Mucosa of rectum (tissue), 2 donors: ENCODE results near the gene LOXL1.
"Not testable (repeated sequence)": the region's sequence is repeated elsewhere in the genome, so short reads cannot be mapped to it uniquely, and the experiment has no call there.

Experiments
- H3K27ac ChIP-seq, 2 donors: one replicate each; pipeline ENCODE4 v1.7.0; 2013; ENCODE audit warnings: inconsistent platforms in 2 of 2, low read depth in 2 of 2, low read length in 2 of 2
- H3K27me3 ChIP-seq, 2 donors: one replicate each; pipeline ENCODE4 v1.7.0; 2013; ENCODE audit warnings: low read length in 2 of 2; ENCODE audit not compliant: control insufficient read depth in 2 of 2, insufficient read depth in 2 of 2
- H3K36me3 ChIP-seq, 2 donors: one replicate each; pipeline ENCODE4 v1.7.0; 2013; ENCODE audit warnings: low read length in 2 of 2; ENCODE audit not compliant: control insufficient read depth in 2 of 2, insufficient read depth in 2 of 2
- H3K4me1 ChIP-seq, 2 donors: one replicate each; pipeline ENCODE4 v1.7.0; 2013; ENCODE audit warnings: low read length in 2 of 2, mild to moderate bottlenecking in 1 of 2; ENCODE audit not compliant: control insufficient read depth in 2 of 2, insufficient read depth in 2 of 2
- H3K4me3 ChIP-seq, 2 donors: one replicate each; pipeline ENCODE4 v1.7.0; 2013; ENCODE audit warnings: low read length in 2 of 2
- H3K9ac ChIP-seq, 2 donors: one replicate each; pipeline ENCODE4 v1.7.0; 2013; ENCODE audit warnings: low read length in 2 of 2, low read depth in 1 of 2, mild to moderate bottlenecking in 1 of 2
- H3K9me3 ChIP-seq, 2 donors: one replicate each; pipeline ENCODE4 v1.7.0; 2013; ENCODE audit warnings: low read length in 2 of 2; ENCODE audit not compliant: control insufficient read depth in 2 of 2
- donor health status: healthy.
- donor health status: Normal muscosa, but diverticular disease.

Gene LOXL1

GRCh38 chr15:73975440-73976125, 49.3 kb downstream of the LOXL1 start:
- H3K27me3 ChIP-seq, H3K27ac ChIP-seq, H3K9me3 ChIP-seq, H3K4me3 ChIP-seq, H3K9ac ChIP-seq, H3K4me1 ChIP-seq, H3K36me3 ChIP-seq: not testable (repeated sequence)

- no peak overlapping the region for H3K27ac ChIP-seq
- H3K4me1 ChIP-seq: peaks cover 12 to 17% of the 10 kb centered on the region in 2 donors
- H3K9ac ChIP-seq: no peak overlapping the region
- no peaks in the 10 kb centered on the region for H3K36me3 ChIP-seq
- no peaks in the 10 kb centered on the region for H3K9me3 ChIP-seq
- no peak overlapping the region for H3K4me3 ChIP-seq
- peaks cover 7% of the 10 kb centered on the region in 2 donors for H3K27me3 ChIP-seq
Measured at GRCh38 chr15:73978896-73979295, 52.6 kb downstream of the LOXL1 start.

GRCh38 chr15:73979636-73980035, 53.4 kb downstream of the LOXL1 start:
- H3K9ac ChIP-seq: no peak overlapping the region
- no peak overlapping the region for H3K27ac ChIP-seq
- H3K27me3 ChIP-seq: peaks cover 7% of the 10 kb centered on the region in 2 donors
- peaks cover 14 to 17% of the 10 kb centered on the region in 2 donors for H3K4me1 ChIP-seq
- H3K36me3 ChIP-seq: no peaks in the 10 kb centered on the region
- no peaks in the 10 kb centered on the region for H3K9me3 ChIP-seq
- no peak overlapping the region for H3K4me3 ChIP-seq

GRCh38 chr15:73981761-73982221, 55.5 kb downstream of the LOXL1 start:
- H3K9me3 ChIP-seq: no peaks in the 10 kb centered on the region
- no peaks in the 10 kb centered on the region for H3K27me3 ChIP-seq
- H3K4me3 ChIP-seq: no peak overlapping the region
- H3K4me1 ChIP-seq: peaks cover 17 to 21% of the 10 kb centered on the region in 2 donors
- peak overlapping the region; percentile 70 to 77 for H3K27ac ChIP-seq
- H3K9ac ChIP-seq: peak overlapping the region in 1 of 2 donors; percentile 12
- H3K36me3 ChIP-seq: no peaks in the 10 kb centered on the region

- H3K4me3 ChIP-seq: no peak overlapping the region
- H3K9me3 ChIP-seq: no peaks in the 10 kb centered on the region
- peaks cover 17 to 21% of the 10 kb centered on the region in 2 donors for H3K4me1 ChIP-seq
- peaks cover 0 to 2% of the 10 kb centered on the region in 2 donors for H3K36me3 ChIP-seq
- peak overlapping the region; percentile 12 to 41 for H3K9ac ChIP-seq
- H3K27ac ChIP-seq: peak overlapping the region; percentile 70 to 77
- H3K27me3 ChIP-seq: no peaks in the 10 kb centered on the region
Measured at GRCh38 chr15:73982222-73982962, 56.1 kb downstream of the LOXL1 start.

- H3K27ac ChIP-seq: peak overlapping the region; percentile 70 to 77
- H3K36me3 ChIP-seq: peaks cover 0 to 2% of the 10 kb centered on the region in 2 donors
- H3K4me3 ChIP-seq: no peak overlapping the region
- H3K27me3 ChIP-seq: no peaks in the 10 kb centered on the region
- H3K9me3 ChIP-seq: no peaks in the 10 kb centered on the region
- H3K4me1 ChIP-seq: peaks cover 17 to 21% of the 10 kb centered on the region in 2 donors
- peak overlapping the region in 1 of 2 donors; percentile 24 for H3K9ac ChIP-seq
Measured at GRCh38 chr15:73983211-73983727, 57.0 kb downstream of the LOXL1 start.

- H3K4me3 ChIP-seq: no peak overlapping the region
- no peak overlapping the region for H3K9ac ChIP-seq
- H3K9me3 ChIP-seq: no peaks in the 10 kb centered on the region
- peaks cover 0 to 2% of the 10 kb centered on the region in 2 donors for H3K36me3 ChIP-seq
- H3K4me1 ChIP-seq: peaks cover 17 to 21% of the 10 kb centered on the region in 2 donors
- H3K27me3 ChIP-seq: no peaks in the 10 kb centered on the region
- peak overlapping the region in 1 of 2 donors; percentile 77 for H3K27ac ChIP-seq
Measured at GRCh38 chr15:73983773-73984172, 57.5 kb downstream of the LOXL1 start.

- H3K27ac ChIP-seq: no peak overlapping the region
- no peak overlapping the region for H3K4me3 ChIP-seq
- peaks cover 0 to 2% of the 10 kb centered on the region in 2 donors for H3K36me3 ChIP-seq
- H3K9ac ChIP-seq: no peak overlapping the region
- no peaks in the 10 kb centered on the region for H3K9me3 ChIP-seq
- H3K27me3 ChIP-seq: no peaks in the 10 kb centered on the region
- H3K4me1 ChIP-seq: peaks cover 17 to 21% of the 10 kb centered on the region in 2 donors
Measured at GRCh38 chr15:73984208-73984979, 58.1 kb downstream of the LOXL1 start.

GRCh38 chr15:73985101-73985873, 59.0 kb downstream of the LOXL1 start:
- peak overlapping the region in 1 of 2 donors; percentile 9 for H3K27ac ChIP-seq

More at GRCh38 chr15:73985101-73985873, 59.0 kb downstream of the LOXL1 start:
- Histone ChIP-seq H3K9me3 (no peaks in the 10 kb centered on the region), H3K4me3 (no peak overlapping the region), H3K9ac (no peak overlapping the region), H3K36me3 (peaks cover 0 to 2% of the 10 kb centered on the region in 2 donors), H3K4me1 (peaks cover 17 to 21% of the 10 kb centered on the region in 2 donors), H3K27me3 (no peaks in the 10 kb centered on the region)
